GM19468 (cell line): ENCODE measurements around the gene GPA33.

Source experiments
- ATAC-seq: cut with Tn5 transposase; IDR thresholded peaks from one replicate; pipeline ENCODE4 v1.9.1; 2021; ENCODE audit warnings: mild to moderate bottlenecking, moderate library complexity, moderate number of reproducible peaks; ENCODE audit not compliant: unreplicated experiment; ENCODE audit errors: extremely low read depth

GPA33 gene, protein sequence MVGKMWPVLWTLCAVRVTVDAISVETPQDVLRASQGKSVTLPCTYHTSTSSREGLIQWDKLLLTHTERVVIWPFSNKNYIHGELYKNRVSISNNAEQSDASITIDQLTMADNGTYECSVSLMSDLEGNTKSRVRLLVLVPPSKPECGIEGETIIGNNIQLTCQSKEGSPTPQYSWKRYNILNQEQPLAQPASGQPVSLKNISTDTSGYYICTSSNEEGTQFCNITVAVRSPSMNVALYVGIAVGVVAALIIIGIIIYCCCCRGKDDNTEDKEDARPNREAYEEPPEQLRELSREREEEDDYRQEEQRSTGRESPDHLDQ

DNA sequence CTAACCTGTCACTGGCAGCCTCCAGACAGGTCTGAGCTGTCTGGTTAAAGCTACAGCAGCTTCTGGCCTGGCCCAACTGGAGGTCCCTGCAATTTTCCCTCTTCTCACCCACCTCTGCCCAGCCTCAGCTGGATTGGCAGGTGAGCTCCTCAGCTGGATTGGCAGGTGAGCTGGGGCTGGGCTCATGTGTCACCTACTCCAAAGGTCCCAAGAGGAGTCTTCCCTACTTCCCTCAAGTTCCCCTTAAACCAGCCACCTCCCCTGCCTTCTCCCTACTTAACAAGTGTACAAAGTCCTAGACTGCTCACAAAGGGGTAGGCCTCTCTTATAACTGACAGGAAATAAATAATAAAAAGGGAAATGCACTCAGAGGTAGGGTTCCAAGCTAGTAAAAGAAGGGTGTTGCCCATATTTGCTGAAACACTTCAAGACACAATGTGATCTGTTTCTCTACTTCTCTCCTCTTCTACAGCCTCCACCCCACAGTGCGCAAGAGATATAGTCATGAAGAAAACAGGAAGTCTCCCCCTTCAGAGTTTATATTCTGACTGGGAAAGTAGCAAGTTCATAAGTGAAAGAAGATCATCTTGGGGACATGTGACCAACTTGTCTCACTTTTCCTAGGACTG lies at the start of gene GPA33:
GPA33 (minus strand) TSS at position 64 of the 629 bp plus-strand sequence. CDS start 90 bp downstream, outside the sequence.
- ATAC-seq = no peak

DNA sequence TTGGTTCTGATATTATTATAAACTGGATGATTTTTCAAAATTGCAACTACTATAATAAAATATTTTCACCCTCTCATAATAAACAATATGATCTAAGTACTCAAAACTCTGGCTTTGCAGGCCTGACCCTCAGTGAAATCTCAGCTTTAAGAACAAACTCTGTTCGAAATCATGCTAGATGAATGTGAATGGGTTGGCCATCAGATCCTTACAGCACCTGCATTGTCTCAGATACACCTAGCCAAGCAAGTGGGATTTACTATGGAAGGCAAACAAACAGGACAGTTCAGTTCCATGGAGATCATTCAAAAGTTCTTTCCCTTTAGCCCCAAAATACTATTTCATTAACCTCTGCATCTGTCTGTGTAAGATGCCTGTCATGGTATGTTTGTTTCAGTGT lies 48.5 kb upstream of the GPA33 start:
- ATAC-seq = no peak

DNA sequence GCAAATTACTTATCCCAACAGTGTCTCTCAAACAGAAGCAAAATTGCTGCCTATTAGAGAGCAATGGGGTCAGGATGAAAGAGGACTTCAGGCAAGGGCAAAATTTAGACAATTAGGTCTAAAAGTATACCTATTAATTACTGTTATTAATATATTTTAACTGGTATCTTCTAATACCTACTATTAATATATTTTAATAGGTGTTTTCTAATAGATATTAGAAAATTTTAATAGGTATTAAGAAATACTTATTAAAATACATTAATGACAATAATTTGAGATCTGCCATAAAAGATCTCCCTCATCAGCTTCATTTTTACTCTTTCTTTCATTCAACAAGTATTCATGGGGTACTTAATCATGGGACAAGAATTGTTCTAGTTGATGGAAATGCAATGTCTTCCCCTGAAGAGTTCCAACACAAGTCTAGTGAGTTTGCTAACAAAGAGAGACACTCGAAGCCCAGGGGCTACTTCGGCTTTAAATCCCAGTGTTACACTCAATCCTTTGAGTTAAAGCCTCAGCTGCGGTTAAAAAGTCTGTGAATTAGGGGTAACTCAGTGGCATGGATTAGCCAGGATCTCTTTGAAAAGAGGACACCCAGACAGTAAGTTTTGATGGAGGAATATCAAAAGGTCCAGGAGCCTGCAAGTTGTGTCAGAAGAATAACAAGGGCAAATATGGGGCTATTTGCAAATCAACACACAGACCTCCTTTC lies 47.8 kb upstream of the GPA33 start:
- no peak for ATAC-seq

DNA sequence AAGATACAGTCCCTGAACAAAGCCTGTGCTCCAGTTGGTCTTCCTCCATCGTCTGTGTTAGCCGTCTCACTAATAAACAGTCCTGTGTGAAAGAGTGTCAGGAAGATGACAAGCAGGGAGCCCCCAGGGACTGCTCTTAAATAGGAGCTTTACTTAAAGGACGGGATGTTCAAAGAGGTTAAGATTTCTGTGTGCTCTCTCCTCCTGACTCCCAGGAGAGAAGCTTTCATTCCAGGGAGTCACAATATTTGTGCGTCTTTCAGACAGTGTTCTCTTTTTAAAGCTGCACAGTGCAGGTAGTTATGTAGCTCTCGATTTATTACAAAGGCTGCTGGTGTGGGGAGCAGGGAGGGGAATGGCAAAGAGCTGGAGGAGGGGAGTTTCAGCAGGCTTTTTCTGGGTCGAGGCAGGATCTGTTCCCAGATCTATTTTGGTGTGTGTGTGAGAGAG lies 47.2 kb upstream of the GPA33 start:
- no peak for ATAC-seq

DNA sequence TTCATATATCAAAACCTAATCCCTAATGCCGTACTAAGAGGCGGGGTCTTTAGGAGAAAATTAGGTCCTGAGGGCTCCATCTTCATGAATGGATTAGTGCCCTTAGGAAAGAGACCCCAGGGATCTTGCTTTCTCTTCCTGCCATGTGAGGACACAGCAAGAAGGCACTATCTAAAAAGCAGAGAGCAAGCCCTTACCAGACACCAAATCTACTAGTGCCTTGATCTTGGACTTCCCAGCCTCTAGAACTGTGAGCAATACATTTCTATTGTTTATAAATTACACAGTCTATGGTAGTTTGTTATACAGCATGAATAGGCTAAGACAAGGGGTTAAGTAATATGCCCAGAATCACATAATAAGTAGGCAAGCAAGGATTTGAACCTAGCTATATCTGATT lies 46.6 kb upstream of the GPA33 start:
- ATAC-seq = no peak

DNA sequence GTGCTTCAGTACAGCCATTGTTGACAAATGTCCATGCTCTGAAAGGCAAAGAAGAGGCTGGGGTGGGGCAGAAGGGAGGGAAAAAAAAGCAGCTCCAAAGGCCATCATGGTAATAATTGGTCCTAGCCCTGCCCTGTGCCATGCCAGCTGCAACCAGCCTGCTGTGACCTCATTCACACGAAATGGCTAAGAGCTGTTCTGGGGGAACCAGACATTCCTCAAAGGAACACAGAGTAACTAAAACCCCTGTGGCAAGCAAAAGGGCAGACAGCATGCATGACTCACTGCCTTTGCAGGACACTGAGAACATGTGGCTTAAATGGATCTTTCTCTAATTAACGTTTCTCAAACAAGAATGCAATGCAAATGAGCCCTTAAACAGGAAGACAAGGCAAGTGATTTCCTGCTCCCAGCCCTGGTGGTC lies 46.0 kb upstream of the GPA33 start:
- ATAC-seq = no peak

DNA sequence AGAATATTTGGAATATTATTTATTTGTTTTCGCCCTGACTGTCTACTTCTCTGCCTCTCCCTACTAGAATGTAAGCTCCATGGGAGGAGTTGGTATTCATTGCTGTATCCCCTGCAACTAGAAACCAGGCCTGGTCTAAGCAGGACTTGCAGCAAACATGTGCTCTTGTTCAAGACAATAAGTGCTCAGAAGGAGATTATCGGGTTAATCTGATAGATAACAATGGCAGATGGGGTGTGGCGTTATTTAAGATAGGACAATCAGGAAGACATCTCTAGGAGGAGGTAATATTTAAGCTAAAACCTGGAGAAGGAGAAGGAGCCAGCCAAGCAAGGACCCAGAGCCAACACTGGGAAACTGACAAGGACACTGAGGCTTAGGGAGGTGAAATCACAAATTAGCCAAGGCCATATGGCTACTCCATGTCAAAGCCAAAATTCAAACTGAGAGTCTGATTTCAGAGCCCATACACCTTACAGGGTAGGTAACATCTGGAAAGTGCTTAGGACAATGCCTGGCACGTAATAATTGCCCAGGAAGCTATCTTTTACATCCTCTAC lies 45.2 kb upstream of the GPA33 start:
- ATAC-seq = no peak

DNA sequence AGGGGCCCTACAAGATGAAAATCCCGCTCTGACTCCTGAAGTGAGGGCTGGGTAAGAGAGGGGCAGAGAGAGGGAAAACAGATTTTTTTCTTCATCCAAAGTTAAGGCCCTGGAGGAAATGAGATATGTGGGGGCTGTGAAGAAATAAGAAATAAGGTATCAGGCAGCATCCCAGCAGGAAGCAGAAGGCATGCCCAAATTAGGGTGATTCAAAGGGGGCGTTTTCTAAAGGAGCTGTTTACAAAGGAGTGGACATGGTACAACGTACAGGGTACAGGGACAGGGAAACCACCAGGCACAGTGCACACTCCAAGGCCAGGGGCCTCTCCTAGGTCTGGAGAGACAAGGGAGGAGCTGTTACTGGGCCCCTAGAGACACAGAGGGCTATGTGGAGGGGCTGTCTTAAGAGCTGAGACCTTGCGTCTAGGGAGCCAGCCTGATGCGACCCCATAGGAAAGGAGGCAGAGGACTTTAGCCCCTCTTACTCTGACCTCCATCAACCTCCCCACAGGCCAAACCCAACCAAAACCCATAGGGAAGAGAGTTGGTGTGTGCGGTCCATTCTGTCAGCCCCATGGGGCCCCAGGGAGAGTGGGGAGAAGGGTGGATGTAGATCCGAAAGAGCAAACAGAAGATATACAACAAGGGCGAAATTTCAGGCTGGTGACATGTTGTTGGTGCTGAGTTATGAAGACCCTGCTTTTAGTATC lies 42.3 kb upstream of the GPA33 start:
- no peak for ATAC-seq

DNA sequence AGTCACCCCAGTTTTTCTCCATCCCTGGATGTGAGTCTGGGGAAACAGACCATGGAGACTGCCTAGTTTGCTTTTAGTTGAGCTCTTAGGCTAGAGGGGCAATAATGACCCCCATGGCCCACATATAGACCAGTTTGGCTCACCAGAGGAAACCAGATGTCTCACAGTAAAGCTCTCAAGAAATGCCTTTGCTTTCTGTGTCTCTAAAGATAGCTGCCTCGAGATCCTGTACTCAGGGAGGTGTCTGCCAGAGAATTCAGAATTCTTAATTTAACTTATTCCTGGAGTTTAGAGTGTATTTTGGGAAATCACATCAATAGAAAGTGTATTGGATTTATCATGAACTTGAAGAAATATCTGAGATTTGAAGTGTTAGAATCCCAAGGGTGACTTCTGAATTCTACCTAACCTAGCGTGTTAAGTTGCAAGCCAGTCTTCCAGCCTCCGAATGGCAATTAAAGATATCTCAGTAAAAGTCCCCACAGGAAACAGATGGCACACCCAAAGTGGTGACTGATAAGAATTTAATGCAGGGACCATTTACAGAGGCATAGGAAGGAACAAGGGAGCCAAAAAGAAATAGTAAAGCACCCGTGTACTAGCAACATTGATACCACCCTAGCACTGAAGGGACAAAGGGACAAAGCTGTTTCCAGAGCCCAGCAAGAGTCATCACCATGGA lies 40.8 kb upstream of the GPA33 start:
- ATAC-seq = no peak

DNA sequence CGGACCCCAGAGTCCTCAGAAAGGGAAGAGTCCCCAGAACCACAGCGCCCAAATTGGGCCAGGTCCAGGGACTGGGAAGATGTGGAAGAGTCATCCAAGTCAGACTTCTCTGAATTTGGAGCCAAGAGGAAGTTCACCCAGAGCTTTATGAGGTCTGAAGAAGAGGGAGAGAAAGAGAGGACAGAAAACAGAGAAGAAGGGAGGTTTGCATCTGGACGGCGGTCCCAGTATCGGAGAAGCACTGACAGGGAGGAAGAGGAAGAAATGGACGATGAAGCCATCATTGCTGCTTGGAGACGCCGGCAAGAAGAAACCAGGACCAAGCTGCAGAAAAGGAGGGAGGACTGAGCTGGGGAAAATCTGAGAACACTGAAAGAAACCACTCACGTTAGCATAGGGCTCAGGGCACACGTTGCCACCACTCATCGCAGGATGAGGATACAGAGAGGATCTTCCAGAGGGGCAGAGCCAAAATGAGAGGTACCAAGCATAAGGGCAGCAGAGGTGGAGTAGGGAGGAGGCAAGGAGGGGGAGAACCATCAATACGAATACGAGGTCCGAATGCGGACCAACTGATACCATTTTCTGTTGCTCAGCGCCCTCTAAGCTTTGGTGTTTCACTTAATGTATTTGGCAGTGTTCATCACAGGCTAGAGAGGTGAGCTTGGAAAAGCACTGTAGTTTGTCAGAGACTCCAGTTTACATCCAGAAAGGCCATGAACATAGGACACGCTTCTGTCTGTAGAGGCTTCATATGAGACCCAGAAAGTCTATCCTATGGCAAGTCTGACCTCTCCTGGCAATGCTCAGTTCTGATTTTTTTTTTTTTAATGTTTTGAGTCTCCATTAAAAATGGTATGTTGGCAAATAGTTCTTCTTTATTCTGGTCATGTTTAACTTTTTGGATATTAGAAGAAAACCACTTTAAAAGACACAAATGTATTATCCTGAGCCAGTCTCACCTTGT lies 38.4 kb upstream of the GPA33 start:
- ATAC-seq = no peak

DNA sequence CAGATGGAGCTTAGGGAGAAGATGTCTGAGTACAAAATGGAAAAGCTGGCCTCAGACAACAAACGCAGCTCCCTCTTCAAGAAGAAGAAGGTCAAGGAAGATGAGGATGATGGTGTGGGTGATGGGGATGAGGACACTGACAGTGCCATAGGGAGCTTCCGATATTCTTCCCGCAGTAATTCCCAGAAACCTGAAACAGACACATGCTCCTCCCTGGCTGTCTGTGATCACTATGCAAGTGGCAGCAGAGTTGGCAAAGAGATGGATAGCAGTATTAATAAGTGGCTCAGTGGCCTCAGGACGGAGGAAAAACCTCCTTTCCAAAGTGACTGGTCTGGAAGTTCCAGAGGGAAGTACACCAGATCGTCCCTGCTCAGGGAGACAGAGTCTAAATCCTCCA lies 37.5 kb upstream of the GPA33 start:
- no peak for ATAC-seq

DNA sequence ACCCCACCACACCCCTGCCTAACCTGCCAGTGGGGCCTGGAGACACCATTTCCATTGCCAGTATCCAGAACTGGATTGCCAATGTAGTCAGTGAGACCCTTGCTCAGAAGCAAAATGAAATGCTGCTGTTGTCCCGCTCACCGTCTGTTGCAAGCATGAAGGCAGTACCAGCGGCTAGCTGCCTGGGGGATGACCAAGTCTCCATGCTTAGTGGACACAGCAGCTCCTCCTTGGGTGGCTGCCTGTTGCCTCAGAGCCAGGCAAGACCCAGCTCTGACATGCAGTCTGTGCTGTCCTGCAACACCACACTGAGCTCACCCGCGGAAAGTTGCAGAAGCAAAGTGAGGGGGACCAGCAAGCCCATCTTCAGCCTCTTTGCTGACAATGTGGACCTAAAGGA lies 37.1 kb upstream of the GPA33 start:
- no peak for ATAC-seq

DNA sequence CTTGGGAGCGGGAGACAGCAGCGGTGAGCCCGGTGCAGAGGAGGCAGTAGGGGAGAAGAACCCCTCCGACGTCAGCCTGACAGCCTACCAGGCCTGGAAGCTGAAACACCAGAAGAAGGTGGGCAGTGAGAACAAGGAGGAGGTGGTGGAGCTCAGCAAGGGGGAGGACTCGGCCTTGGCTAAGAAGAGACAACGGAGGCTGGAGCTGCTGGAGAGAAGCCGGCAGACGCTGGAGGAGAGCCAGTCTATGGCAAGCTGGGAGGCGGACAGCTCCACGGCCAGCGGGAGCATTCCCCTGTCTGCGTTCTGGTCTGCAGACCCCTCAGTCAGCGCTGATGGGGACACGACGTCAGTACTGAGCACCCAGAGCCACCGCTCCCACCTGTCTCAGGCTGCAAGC lies 36.6 kb upstream of the GPA33 start:
- ATAC-seq = no peak

DNA sequence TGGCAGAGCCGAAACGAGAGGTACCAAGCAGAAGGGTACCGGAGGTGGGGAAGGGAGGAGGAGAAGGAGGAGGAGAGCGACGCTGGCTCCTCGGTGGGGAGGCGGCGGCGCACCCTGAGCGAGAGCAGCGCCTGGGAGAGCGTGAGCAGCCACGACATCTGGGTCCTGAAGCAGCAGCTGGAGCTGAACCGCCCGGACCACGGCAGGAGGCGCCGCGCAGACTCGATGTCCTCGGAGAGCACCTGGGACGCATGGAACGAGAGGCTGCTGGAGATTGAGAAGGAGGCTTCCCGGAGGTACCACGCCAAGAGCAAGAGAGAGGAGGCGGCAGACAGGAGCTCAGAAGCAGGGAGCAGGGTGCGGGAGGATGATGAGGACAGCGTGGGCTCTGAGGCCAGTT lies 36.1 kb upstream of the GPA33 start:
- no peak for ATAC-seq

DNA sequence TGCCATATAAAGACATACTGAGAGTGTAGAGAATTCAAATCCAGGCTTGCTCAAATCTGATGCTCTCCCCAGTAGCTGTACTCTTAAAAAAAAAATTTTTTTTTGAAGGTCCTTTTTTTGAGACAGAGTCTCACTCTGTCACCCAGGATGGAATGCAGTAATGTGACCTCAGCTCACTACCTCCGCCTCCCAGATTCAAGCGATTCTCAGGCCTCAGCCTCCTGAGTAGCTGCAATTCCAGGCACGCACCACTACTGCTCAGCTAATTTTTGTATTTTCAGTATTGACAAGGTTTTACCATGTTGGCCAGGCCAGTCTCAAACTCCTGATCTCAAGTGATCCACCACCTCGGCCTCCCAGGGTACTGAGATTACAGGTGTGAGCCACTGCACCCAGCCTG lies 32.4 kb upstream of the GPA33 start:
- ATAC-seq = no peak

DNA sequence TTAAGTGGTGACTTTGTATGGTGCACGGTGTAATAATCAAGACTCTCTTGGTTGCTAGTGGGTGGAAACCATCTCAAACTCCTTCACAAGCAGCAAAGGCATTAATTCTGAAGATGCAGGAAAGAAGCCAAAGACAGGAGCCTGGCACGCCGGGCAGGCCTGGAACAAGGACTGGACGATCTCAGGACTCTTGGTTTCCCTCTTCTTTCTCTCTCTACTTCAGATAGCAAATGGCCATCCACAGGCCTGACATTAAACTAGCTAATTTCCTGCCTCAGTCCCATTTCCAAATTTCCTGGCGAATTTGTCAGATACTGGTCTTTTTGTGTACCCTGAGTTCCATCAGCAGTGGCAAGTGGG lies 31.9 kb upstream of the GPA33 start:
- ATAC-seq = no peak

DNA sequence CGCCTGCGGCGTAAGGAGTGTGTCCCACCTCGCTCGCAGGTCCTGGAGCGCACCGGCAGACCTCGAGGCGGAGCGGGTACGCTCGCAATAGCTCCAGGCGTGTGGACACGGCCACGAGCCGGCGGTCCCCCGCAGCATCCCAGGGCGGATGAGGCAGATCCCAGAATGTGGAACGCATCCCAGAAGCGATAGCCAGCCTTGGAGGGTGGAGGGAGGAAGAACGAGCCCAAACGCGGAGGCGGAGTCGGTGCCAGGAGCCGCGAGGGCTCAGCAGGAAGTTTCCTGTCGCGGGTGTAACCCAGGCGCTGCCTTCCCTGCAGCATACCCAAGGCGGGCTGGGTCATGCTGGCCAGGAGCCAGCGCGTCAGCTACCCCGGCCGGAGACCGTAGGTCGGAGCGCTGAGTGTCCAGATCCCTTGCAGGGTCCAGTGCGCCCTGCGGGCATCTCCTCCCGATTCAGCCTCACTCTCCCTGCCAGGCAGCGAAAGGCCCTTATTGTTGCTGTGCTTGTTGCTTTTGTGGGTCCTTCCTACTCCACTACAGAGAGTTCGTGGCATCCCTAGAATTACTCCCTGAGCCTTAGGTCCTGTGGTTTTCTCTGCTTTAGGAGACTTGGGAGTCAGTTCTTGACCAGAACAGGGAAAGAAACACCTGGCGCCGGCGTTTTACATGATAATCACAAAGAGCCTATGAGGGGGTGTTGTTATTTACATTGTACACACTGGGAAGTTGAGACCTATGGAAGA lies 31.4 kb upstream of the GPA33 start:
- ATAC-seq = no peak

DNA sequence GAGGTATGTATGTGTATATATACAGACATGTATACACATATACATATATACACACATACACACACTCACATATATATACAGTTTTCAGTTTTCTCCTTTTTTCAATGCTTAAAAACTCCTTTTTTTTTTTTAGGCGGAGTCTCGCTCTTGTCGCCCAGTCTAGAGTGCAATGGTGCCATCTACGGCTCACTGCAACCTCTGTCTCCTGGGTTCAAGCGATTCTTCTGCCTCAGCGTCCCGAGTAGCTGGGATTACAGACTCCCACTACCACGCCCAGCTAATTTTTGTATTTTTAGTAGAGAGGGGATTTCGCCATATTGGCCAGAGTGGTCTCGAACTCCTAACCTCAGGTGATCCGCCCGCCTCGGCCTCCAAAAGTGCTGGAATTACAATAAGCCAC lies 30.7 kb upstream of the GPA33 start:
- ATAC-seq = no peak
